ENCODE results near the gene CPT1B.

DNA sequence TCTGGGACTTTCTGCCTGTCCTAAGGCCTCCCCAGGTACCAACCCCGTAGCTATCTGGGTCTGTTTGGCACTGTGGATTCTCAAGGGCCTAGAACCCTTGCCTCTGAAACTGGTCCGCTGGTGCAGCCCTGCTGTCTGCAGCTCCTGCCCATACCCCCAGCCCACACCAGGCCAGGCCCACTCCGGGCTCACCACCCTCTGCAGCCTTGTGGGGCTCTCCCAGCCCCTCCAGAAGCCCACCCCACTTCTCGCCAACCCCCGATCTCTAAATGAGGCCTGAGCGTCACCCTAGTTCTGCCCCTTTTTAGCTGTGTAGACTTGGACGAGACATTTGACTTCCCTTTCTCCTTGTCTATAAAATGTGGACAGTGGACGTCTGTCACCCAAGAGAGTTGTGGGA, 27.8 kb downstream of the CPT1B start:
- TF ChIP-seq, protein P1, sequence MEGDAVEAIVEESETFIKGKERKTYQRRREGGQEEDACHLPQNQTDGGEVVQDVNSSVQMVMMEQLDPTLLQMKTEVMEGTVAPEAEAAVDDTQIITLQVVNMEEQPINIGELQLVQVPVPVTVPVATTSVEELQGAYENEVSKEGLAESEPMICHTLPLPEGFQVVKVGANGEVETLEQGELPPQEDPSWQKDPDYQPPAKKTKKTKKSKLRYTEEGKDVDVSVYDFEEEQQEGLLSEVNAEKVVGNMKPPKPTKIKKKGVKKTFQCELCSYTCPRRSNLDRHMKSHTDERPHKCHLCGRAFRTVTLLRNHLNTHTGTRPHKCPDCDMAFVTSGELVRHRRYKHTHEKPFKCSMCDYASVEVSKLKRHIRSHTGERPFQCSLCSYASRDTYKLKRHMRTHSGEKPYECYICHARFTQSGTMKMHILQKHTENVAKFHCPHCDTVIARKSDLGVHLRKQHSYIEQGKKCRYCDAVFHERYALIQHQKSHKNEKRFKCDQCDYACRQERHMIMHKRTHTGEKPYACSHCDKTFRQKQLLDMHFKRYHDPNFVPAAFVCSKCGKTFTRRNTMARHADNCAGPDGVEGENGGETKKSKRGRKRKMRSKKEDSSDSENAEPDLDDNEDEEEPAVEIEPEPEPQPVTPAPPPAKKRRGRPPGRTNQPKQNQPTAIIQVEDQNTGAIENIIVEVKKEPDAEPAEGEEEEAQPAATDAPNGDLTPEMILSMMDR (conservative IDR thresholded peaks at IDR 0.05) = no peak
- TF ChIP-seq ZFX (IDR thresholded peaks at IDR 0.05) = no peak

Data from C4-2B (cell line).